DMS153 treated with DMSO at 0.1 percent for 48 hours (cell line): ENCODE results near the gene TMEM233.
"Not testable (repeated sequence)": the region's sequence is repeated elsewhere in the genome, so short reads cannot be mapped to it uniquely, and the experiment has no call there.

ENCODE experiments used
- DNase-seq: peaks from one replicate; lab custom pipeline; 2025; ENCODE audit not compliant: unreplicated experiment; lab: John Stamatoyannopoulos, UW

The TMEM233 gene

GRCh38 chr12:119652665-119653064, 59.1 kb downstream of the TMEM233 start:
- no peak for DNase-seq

- DNase-seq = not testable (repeated sequence)
These were observed 63.4 kb downstream of the TMEM233 start for GRCh38 chr12:119657001-119657400.

DNA sequence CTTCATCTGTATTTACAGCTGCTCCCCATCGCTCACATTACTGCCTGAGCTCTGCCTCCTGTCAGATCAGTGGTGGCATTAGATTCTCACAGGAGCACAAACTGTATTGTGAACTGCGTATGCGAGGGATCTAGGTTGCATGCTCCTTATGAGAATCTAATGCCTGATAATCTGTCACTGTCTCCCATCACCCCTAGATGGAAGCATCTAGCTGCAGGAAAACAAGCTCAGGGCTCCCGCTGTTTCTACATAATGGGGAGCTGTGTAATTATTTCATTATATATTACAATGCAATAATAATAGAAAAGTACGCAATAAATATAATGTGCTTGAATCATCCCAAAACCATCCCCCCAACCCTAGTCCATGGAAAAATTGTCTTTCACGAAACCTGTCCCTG, 64.6 kb downstream of the TMEM233 start:
- not testable (repeated sequence) for DNase-seq

- DNase-seq = peak; percentile 23
These were observed 65.8 kb downstream of the TMEM233 start for GRCh38 chr12:119659289-119659897.

GRCh38 chr12:119660076-119660475, 66.5 kb downstream of the TMEM233 start:
- no peak for DNase-seq

- no peak for DNase-seq
These were observed 68.3 kb downstream of the TMEM233 start for GRCh38 chr12:119661882-119662281.

GRCh38 chr12:119664642-119665041, 71.1 kb downstream of the TMEM233 start:
- no peak for DNase-seq

DNA sequence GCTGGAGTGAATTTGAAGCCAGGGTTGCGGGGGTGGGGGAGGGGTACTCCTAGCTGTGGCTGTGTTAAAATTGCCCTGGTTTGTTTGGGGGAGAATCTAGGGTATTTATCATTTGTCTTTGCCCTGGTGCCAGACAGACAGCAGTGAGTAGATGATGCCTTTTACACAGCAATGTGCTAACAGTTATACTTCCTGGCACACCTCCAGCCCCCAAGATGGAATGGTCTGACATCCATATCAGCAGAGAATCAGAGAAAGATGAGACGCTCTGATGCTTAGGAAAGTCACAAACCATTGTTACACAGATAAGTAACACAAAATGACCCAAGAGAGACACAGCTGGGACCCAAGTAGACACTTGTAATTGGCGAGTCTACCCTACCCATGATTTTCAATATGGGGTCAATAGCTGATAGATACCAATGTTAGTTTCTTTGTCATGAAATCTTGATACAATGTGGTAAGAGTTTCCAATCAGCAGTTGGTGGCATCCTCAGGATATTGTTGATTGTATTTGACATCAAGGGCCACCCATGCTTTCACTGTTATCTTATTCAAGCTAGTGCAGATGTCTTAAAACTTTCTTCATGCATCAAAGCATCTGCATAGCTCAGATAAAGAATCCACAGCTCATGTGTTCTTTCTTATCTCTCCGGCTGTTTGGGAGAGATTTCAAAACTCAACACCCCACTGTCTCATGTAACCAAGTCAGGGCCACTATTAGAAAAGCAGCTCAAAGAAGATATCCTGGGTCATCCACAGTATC, 71.8 kb downstream of the TMEM233 start:
- DNase-seq = no peak

DNA sequence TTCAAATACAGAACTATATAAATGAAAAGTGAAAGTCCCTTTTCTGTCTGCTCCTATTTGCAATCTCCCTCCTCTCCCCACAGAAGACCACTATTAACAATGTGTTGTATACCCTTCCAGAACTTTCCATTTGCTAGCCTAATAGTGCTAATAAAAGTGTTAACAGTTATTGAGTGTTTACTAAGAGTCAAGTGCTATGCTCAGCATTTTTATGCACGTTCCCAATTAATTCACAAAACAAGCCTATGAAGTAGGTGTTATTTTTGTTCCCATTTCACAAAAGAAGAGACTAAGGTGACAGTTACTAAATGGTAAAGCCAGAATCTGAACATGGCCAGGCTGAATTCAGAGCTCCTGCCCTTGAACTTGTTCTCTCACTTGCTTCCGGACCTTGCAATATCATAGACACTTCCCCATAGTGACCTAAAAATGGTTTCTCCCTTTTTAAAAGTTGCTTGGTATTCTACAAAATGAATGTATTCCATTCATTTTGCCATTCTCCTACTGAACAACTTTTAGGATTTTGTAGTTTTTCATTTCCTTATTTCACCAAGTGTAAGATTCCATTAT, 72.7 kb downstream of the TMEM233 start:
- no peak for DNase-seq

DNA sequence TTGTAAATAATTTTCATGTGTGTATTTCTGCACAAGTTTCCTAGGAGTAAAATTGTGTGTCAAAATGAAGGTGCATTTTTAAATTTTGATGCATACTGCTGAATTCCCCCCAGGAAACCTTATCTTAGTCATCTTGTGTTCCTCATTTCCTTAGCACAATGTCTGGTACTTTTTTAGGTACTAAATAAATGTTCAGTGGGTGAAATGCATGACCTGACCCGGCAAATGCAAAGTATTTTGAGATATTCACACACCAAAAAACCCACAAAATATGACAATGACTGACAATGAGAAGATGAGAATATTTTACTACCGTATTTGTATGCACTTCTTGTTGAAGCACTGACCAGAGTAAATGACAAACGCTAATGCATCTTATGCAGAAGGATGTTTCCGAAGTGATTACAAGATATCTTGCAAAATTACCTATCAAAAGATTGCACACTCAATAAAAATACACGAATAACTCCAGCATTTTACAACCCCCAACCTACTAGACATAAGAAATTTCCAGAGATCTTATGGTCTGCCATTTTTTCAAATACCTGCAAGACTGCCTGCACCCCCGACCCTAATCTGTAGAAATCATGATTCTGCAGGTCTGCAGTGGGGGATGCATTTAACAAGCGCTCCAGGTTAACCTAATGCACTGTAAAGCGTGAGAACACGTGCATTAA, 73.5 kb downstream of the TMEM233 start:
- DNase-seq = no peak

- peak; percentile 98 for DNase-seq
These were observed 74.2 kb downstream of the TMEM233 start, which contains the start of gene PRKAB1 for GRCh38 chr12:119667577-119668323. Gene PRKAB1, plus strand, starts transcription at chr12:119668133. Its CDS starts 112 bp downstream, at chr12:119668245.

- no peak for DNase-seq
These were observed 74.8 kb downstream of the TMEM233 start for GRCh38 chr12:119668324-119668841.

- DNase-seq = no peak
These were observed 76.3 kb downstream of the TMEM233 start for GRCh38 chr12:119669744-119670472.

DNA sequence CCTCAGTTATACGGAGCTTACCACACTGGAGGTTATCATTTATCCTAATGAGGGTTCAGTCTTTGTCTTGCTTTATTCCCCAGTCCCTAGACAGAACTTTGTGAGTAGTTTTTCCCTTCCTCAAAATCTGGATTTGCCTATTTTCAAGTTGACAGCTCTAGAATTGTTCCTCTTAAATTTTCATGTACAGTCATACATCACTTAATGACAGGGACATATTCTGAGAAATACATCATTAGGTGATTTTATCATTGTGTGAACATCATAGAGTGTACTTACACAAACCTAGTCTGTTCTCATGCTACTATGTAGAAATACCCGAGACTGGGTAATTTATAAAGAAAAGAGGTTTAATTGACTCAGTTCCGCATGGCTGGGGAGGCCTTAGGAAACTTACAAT, 77.5 kb downstream of the TMEM233 start:
- no peak for DNase-seq

- DNase-seq = no peak
These were observed 78.6 kb downstream of the TMEM233 start for GRCh38 chr12:119672194-119672593.

DNA sequence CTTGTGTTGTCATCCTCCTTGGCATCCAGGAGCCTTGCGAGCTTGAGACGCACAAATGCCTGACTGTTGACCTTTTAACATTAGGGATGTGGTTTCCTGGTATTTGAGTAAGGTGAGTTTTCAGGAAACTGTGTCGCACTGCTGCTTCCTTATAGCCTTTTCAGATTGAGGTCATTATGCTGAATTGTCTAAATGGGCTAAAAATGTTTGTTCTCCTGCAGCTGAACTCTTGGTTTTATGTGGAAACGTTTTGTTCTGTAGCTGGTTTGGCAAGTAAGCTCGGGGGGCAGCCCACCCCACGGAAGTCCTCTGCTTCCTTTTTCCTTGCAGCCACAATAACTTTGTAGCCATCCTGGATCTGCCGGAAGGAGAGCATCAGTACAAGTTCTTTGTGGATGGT, 80.1 kb downstream of the TMEM233 start:
- no peak for DNase-seq

DNA sequence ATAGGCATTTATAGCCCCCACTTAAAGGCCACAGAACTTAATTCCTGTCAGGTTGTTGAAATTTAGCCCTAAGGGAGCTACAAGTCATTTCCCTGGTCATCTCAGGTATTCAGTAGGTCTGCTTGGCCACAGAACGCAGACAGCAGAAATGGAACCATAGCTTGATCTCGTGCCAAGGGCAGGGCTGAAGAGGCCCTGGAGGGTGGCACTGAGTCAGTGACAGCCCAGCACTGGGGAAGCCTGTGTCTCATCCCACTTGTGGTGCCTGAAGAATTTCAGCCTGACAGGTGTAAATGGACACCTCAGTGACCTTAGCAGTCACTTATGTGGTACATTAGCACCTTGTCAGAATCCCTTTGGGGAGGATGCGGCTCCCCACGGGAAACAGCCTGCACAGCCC, 81.0 kb downstream of the TMEM233 start:
- DNase-seq = no peak

- DNase-seq = no peak
These were observed 82.4 kb downstream of the TMEM233 start for GRCh38 chr12:119676022-119676421.

DNA sequence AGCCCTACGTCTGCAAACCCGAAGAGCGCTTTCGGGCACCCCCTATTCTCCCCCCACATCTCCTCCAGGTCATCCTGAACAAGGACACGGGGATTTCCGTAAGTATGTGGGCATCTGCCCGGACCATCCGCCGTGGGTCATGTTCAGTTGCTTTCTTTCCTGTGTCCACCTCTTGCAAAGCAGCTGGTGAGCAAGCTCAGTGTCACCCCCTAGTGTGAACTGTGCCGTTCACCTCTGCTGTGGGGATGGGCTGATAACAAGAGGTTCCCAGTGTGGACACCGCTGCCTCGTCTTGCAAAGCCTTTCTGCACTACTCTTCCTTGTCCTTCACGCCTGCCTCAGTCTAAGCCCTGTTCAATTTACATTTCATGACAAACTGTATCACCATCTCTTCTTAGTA, 83.0 kb downstream of the TMEM233 start:
- no peak for DNase-seq

GRCh38 chr12:119678459-119678858, 84.9 kb downstream of the TMEM233 start:
- no peak for DNase-seq
